ENCODE measurements around the gene PROS1.

GRCh38 chr3:93926789-93927188, 46.9 kb downstream of the PROS1 start:
- no peak for TF ChIP-seq CTCF (conservative IDR thresholded peaks at IDR 0.05 in 1 of 2, IDR thresholded peaks at IDR 0.05 in 1 of 2; ENCODE audit: low read depth in 1 of 2, low read length in 2 of 2)
- TF ChIP-seq EZH2 (IDR thresholded peaks at IDR 0.05; ENCODE audit: low read length, missing control alignments): no peak

All from fibroblast of lung (primary cell).